ENCODE results near the gene LRRC47.

DNA sequence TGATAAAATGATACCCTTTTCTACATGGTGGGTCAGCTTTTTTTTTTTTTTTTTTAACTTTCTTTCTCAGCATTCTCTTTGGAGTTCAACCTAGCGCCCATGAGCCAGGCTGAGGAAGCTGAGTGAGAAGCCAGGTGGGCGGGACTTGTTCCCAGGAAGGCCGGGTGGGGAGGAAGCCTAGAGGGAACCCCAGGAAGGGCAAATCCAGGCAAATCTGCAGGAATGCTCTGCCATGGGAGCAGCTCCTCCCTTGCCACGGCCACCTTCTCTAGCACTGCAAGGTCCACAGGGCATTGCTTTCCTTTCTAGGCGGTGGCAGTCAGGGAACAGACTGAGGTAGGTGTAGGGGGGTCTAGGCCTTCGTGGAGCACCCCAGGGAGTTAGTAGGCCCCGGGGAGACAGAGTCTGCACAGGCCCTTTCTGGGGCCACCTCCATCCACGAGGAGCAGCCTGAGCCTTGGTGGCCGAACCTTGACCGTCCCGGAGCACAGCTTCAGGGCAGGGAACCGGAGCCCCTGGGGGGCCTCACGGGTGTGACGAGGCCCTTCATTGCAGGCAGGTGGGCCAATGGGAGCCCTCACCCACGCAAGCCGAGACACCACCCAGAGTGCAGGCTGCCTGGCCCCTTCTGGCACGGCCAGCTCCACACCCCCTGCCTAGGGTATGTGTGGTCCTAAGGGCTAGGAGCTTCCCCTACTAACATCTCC lies 62.3 kb downstream of the LRRC47 start:
- TF ChIP-seq, protein P1, sequence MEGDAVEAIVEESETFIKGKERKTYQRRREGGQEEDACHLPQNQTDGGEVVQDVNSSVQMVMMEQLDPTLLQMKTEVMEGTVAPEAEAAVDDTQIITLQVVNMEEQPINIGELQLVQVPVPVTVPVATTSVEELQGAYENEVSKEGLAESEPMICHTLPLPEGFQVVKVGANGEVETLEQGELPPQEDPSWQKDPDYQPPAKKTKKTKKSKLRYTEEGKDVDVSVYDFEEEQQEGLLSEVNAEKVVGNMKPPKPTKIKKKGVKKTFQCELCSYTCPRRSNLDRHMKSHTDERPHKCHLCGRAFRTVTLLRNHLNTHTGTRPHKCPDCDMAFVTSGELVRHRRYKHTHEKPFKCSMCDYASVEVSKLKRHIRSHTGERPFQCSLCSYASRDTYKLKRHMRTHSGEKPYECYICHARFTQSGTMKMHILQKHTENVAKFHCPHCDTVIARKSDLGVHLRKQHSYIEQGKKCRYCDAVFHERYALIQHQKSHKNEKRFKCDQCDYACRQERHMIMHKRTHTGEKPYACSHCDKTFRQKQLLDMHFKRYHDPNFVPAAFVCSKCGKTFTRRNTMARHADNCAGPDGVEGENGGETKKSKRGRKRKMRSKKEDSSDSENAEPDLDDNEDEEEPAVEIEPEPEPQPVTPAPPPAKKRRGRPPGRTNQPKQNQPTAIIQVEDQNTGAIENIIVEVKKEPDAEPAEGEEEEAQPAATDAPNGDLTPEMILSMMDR (IDR thresholded peaks at IDR 0.05) = no peak
- TF ChIP-seq POLR2A (IDR thresholded peaks at IDR 0.05) = no peak

All from uterus (tissue), 2 donors.